PC-9 (cell line): Measurements from ENCODE around the gene ZCCHC10. TPM values are rescaled to one million over a fixed set of nuclear protein-coding genes. Genes with fewer than 3 reads are reported as not detected.
A peak's percentile ranks its signal among the peaks of the same experiment; 100 is the strongest.

Source experiments
- BruUV-seq: library from RNA; stranded (reverse); fragments of 400-500 nt; replicated peaks from 2 replicates; lab custom pipeline; 2021; lab: Mats Ljungman, UMichigan
- CTCF ChIA-PET: fragments of 300-600 bp; sonication (Branson Sonifier 250); formaldehyde crosslinking; loops from one replicate; lab custom pipeline; 2022; ENCODE audit warnings: antibody characterized with exemption; lab: Charles Lee
- POLR2A ChIA-PET: fragments of 300-600 bp; sonication (Branson Sonifier 250); formaldehyde crosslinking; loops from one replicate; lab custom pipeline; 2022; ENCODE audit warnings: antibody characterized with exemption; ENCODE audit not compliant: unreplicated experiment; lab: Charles Lee
- DNase-seq, 2 experiments: peaks; one replicate each; pipeline versions ENCODE4 v3.0.0 to v3.0.0-alpha.2; 2015 to 2022; ENCODE audit warnings: mixed read lengths in 1 of 2
- H2AFZ ChIP-seq: fragments of 200-600 bp; sonication (generic); 2 replicates; pipeline ENCODE4 v1.8.1; 2017; ENCODE audit warnings: antibody characterized with exemption
- H3F3A ChIP-seq: fragments of 200-600 bp; sonication (generic); 2 replicates; pipeline ENCODE4 v1.8.1; 2017; ENCODE audit warnings: antibody characterized with exemption, mild to moderate bottlenecking, low read depth; ENCODE audit not compliant: insufficient read depth
- H3K27ac ChIP-seq: fragments of 200-600 bp; sonication (generic); 2 replicates; pipeline ENCODE4 v1.6.1; 2016; ENCODE audit warnings: mixed run types
- H3K27me3 ChIP-seq: fragments of 200-600 bp; sonication (generic); 2 replicates; pipeline ENCODE4 v1.6.1; 2016; ENCODE audit warnings: low read depth, mixed run types; ENCODE audit not compliant: insufficient read depth
- H3K36me3 ChIP-seq: fragments of 200-600 bp; sonication (generic); 2 replicates; pipeline ENCODE4 v1.6.1; 2016; ENCODE audit warnings: low read depth, mixed run types
- H3K4me1 ChIP-seq: fragments of 200-600 bp; sonication (generic); replicated peaks from 2 replicates; pipeline ENCODE4 v1.6.1; 2016; ENCODE audit warnings: mixed run types; ENCODE audit not compliant: insufficient read depth
- H3K4me2 ChIP-seq: fragments of 200-600 bp; sonication (generic); 2 replicates; pipeline ENCODE4 v1.6.1; 2017; ENCODE audit warnings: mixed run types
- H3K4me3 ChIP-seq: fragments of 200-600 bp; sonication (generic); 2 replicates; pipeline ENCODE4 v1.6.1; 2016; ENCODE audit warnings: mixed run types
- H3K79me2 ChIP-seq: fragments of 200-600 bp; sonication (generic); 2 replicates; pipeline ENCODE4 v1.6.1; 2017; ENCODE audit warnings: low read depth, mixed run types
- H3K9me2 ChIP-seq: fragments of 200-600 bp; sonication (generic); 2 replicates; pipeline ENCODE4 v1.8.1; 2017; ENCODE audit warnings: mild to moderate bottlenecking; ENCODE audit not compliant: insufficient read depth
- H3K9me3 ChIP-seq: fragments of 200-600 bp; sonication (generic); 2 replicates; pipeline ENCODE4 v1.8.1; 2016; ENCODE audit warnings: low read depth; ENCODE audit not compliant: insufficient read depth
- H4K20me1 ChIP-seq: fragments of 200-600 bp; sonication (generic); 2 replicates; pipeline ENCODE4 v1.8.1; 2017; ENCODE audit not compliant: insufficient read depth
- EZH2 ChIP-seq: fragments of 200-600 bp; sonication (generic); IDR thresholded peaks from 2 replicates; pipeline ENCODE4 v1.8.0; 2017; ENCODE audit warnings: antibody characterized with exemption, low read depth
- intact Hi-C: fragments of 100-400 bp; cut with micrococcal nuclease; formaldehyde crosslinking; loops from one replicate; pipeline ENCODE4 v1.10.0; 2022; ENCODE audit not compliant: unreplicated experiment
- total RNA-seq: library from RNA; stranded (reverse); gene quantifications from 2 replicates; pipeline ENCODE4 v1.2.3, GENCODE V29; 2021
- TF ChIP-seq, protein P1 (sequence below): fragments of 200-600 bp; sonication (generic); conservative IDR thresholded peaks from 2 replicates; pipeline ENCODE4 v1.6.1; 2017; ENCODE audit warnings: mixed run types, antibody characterized with exemption, mild to moderate bottlenecking, moderate library complexity

ZCCHC10 gene
- total RNA-seq, 1 experiment from 2014 or later: 14.9 TPM

DNA sequence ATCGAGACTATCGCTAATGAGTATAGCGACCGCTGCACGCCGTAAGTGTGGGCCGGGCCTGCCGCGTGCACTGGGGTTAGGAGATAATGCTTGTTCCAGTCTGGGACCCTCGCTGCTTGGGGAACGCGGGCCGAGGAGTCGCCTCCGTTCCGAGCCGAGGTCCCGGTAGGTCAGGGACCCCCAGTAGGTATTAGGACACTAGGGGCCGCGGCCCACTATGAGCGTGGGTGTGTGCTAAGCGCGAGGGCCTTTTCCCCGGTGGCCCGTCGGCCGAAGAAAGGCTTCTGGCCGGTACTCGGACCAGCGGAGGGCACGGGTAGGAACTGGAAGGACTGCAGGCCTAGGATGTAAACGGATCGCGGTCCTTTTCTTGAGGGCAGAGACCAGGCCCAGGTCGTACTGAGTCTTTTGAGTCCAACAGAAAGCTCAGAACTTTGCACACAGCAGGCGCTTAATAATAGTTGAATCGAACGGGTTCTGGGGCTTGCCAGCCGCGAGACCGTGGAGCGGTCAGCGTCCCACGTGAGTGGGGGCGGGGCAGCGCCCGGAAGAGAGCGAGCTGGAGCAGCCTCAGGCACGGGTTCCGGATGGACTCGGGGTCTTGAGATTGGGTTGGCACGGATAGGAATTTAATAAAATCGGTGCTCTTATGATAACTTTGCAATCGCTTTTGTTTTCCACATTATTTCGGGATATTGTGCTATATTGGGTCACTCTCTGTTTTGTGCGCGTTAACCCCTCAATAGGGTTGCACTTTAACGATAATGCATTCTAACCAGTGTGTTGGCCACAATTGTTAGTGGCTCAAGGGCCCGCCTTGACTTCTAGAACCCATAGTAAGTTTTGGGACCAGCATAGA is 26.2 kb upstream of the ZCCHC10 start:
- H3K4me2 ChIP-seq: peak overlapping the region; percentile 90
- ChIA-PET POLR2A (interaction anchor here (0.6 to 1.1 kb wide), 3 partner anchors 9 to 687 kb away, joined by 3 to 24 read pairs (median 5); no protein-coding TSS in a partner anchor), CTCF (no interaction called here)
- TSS peak; percentile 32 for BruUV-seq
- peaks cover 71% of the 10 kb centered on the region for H3K79me2 ChIP-seq
- no peaks in the 10 kb centered on the region for H3K9me2 ChIP-seq
- no peaks in the 10 kb centered on the region for H3K36me3 ChIP-seq
- no peaks in the 10 kb centered on the region for H3K9me3 ChIP-seq
- peak overlapping the region; percentile 71 for H3K4me3 ChIP-seq
- no peaks in the 10 kb centered on the region for H3K27me3 ChIP-seq
- H3K27ac ChIP-seq: peak overlapping the region; percentile 94
- peak; percentile 46 to 58 for DNase-seq
- intact Hi-C loops: no loop called here
- peak overlapping the region; percentile 85 for H2AFZ ChIP-seq
- TF ChIP-seq, protein P1, sequence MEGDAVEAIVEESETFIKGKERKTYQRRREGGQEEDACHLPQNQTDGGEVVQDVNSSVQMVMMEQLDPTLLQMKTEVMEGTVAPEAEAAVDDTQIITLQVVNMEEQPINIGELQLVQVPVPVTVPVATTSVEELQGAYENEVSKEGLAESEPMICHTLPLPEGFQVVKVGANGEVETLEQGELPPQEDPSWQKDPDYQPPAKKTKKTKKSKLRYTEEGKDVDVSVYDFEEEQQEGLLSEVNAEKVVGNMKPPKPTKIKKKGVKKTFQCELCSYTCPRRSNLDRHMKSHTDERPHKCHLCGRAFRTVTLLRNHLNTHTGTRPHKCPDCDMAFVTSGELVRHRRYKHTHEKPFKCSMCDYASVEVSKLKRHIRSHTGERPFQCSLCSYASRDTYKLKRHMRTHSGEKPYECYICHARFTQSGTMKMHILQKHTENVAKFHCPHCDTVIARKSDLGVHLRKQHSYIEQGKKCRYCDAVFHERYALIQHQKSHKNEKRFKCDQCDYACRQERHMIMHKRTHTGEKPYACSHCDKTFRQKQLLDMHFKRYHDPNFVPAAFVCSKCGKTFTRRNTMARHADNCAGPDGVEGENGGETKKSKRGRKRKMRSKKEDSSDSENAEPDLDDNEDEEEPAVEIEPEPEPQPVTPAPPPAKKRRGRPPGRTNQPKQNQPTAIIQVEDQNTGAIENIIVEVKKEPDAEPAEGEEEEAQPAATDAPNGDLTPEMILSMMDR: no peak
- no peak for TF ChIP-seq EZH2
- peaks cover 45% of the 10 kb centered on the region for H4K20me1 ChIP-seq
- H3F3A ChIP-seq: peaks cover 28% of the 10 kb centered on the region; the same call in 1 of the 2 replicates
- peaks cover 45% of the 10 kb centered on the region for H3K4me1 ChIP-seq

- peak within 1 kb of the TSS; percentile 94 for H3K27ac ChIP-seq
- H3K79me2 ChIP-seq: peaks cover 63% of the 10 kb centered on the region
- TF ChIP-seq, protein P1: no peak
- no peak for TF ChIP-seq EZH2
- peak within 1 kb of the TSS; percentile 71 for H3K4me3 ChIP-seq
- H3F3A ChIP-seq: peaks cover 28% of the 10 kb centered on the region; the same call in 1 of the 2 replicates
- peaks cover 45% of the 10 kb centered on the region for H3K4me1 ChIP-seq
- H3K9me2 ChIP-seq: no peaks in the 10 kb centered on the region
- H2AFZ ChIP-seq: peak within 1 kb of the TSS; percentile 91
- CTCF ChIA-PET: no interaction called here
- H4K20me1 ChIP-seq: peaks cover 37% of the 10 kb centered on the region
- H3K27me3 ChIP-seq: no peaks in the 10 kb centered on the region
- no peaks in the 10 kb centered on the region for H3K9me3 ChIP-seq
- POLR2A ChIA-PET: interaction anchor here (0.6 to 1.1 kb wide), 3 partner anchors 8 to 687 kb away, joined by 3 to 24 read pairs (median 5); no protein-coding TSS in a partner anchor
- no peaks in the 10 kb centered on the region for H3K36me3 ChIP-seq
- peak; percentile 93 to 95 for DNase-seq
- peak within 1 kb of the TSS; percentile 90 for H3K4me2 ChIP-seq
- intact Hi-C loops: loop anchor here (2.0 kb wide), 1 partner anchor 89 kb away; the partner anchor contains the start of gene AFF4
- BruUV-seq: no TSS peak
These were observed 25.4 kb upstream of the ZCCHC10 start, which contains the start of gene HSPA4 for GRCh38 chr5:133051542-133052316. Gene HSPA4 (plus strand): TSS chr5:133052013. CDS start chr5:133052251, 238 bp downstream.

DNA sequence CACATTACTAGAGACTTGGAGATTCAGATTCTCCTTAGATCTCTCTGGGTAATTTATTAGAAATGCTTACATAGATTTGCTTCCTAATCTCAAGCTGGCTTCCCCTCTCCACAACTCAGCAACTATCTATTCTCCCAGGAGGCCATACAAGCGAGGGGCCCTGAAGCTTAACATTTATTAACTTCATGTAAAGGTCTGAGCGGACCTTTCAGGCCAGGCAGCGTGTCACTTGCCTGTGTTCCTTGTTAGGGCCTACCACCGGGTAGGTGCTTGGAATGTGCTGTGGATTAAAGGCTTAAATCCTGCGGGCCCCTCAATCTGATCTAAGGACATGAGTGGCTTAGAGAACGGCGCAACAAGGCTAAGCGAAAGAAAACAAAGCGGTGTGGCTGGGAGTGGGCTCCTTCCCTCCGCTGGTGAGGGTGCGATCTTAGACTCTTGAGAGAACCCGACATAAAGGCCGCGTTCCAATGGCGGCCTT is 24.8 kb upstream of the ZCCHC10 start:
- Histone ChIP-seq H2AFZ (peak overlapping the region; percentile 91), H3K27me3 (no peaks in the 10 kb centered on the region), H3K4me1 (peaks cover 45% of the 10 kb centered on the region), H3K4me3 (peak overlapping the region; percentile 71), H3K9me3 (no peaks in the 10 kb centered on the region), H3K27ac (peak overlapping the region; percentile 94), H3K9me2 (no peaks in the 10 kb centered on the region), H3K79me2 (peaks cover 57% of the 10 kb centered on the region), H3K4me2 (peak overlapping the region; percentile 90), H4K20me1 (peaks cover 31% of the 10 kb centered on the region), H3F3A (peaks cover 28% of the 10 kb centered on the region; the same call in 1 of the 2 replicates), H3K36me3 (no peaks in the 10 kb centered on the region)
- POLR2A ChIA-PET: no interaction called here
- no peak for DNase-seq
- intact Hi-C loops: loop anchor here (2.0 kb wide), 1 partner anchor 88 kb away; the partner anchor contains the start of gene AFF4
- CTCF ChIA-PET: no interaction called here
- TF ChIP-seq, protein P1: no peak
- TF ChIP-seq EZH2: no peak
- BruUV-seq: TSS peak; percentile 95
